HepG2 (cell line): ENCODE results near the gene FUT1. TPM values are rescaled to one million over a fixed set of nuclear protein-coding genes. Genes with fewer than 3 reads are reported as not detected.

ENCODE experiments used
- ATAC-seq: fragments of 200-7000 bp; cut with Tn5 transposase; 3 replicates; pipeline ENCODE4 v1.9.1; 2020; ENCODE audit warnings: mild to moderate bottlenecking, moderate library complexity
- BruUV-seq: library from RNA; stranded (reverse); fragments of 400-500 nt; replicated peaks from 2 replicates; lab custom pipeline; 2021; lab: Mats Ljungman, UMichigan
- CTCF ChIA-PET: fragments of 300-600 bp; formaldehyde crosslinking; extraction: SDS; loops from one replicate; lab custom pipeline; 2021; ENCODE audit warnings: low total read pairs, inconsistent platforms, low intra/inter-chr PET ratio; lab: Yijun Ruan, JAX
- POLR2A ChIA-PET: fragments of 350-600 bp; sonication (Branson Sonifier 250); formaldehyde crosslinking; loops from one replicate; lab custom pipeline; 2020; ENCODE audit warnings: antibody characterized with exemption, inconsistent platforms; lab: Yijun Ruan, JAX
- DNase-seq: peaks from one replicate; pipeline ENCODE4 v3.0.0-alpha.2; 2015; ENCODE audit warnings: low spot score
- FAIRE-seq: peaks from 3 replicates; lab custom pipeline; 2011; peaks lifted over from hg19 to GRCh38; lab: Jason Lieb, UNC
- H2AFZ ChIP-seq: one replicate; pipeline ENCODE4 v1.6.1; 2011; ENCODE audit warnings: low read length, inconsistent platforms
- H3K27ac ChIP-seq: fragments of 300-600 bp; 3 replicates; pipeline ENCODE4 v1.8.0; 2011; ENCODE audit warnings: mixed run types, mild to moderate bottlenecking, mixed read lengths, low read length, inconsistent platforms; ENCODE audit not compliant: insufficient read depth; ENCODE audit errors: extremely low read length
- H3K27me3 ChIP-seq, 2 experiments: fragments of 200-600 bp in 1 of 2; 2 replicates in 1 of 2; 3 replicates in 1 of 2; pipeline versions ENCODE4 v1.6.0 to v1.8.0; 2011; ENCODE audit warnings: low read length in 2 of 2, mild to moderate bottlenecking in 2 of 2, moderate library complexity in 2 of 2, inconsistent platforms in 1 of 2; ENCODE audit not compliant: insufficient read depth in 2 of 2, control insufficient read depth in 1 of 2
- H3K36me3 ChIP-seq, 2 experiments: fragments of 200-600 bp in 1 of 2; replicated peaks in 1 of 2; 2 replicates in 1 of 2; 3 replicates in 1 of 2; pipeline versions ENCODE4 v1.5.1 to v1.8.0; 2011; ENCODE audit warnings: low read length in 2 of 2, inconsistent platforms in 1 of 2; ENCODE audit not compliant: insufficient read depth in 2 of 2, control insufficient read depth in 1 of 2
- H3K4me1 ChIP-seq: 2 replicates; pipeline ENCODE4 v1.5.1; 2012; ENCODE audit warnings: low read length, inconsistent platforms; ENCODE audit not compliant: insufficient read depth
- H3K4me2 ChIP-seq: 2 replicates; pipeline ENCODE4 v1.6.0; 2011; ENCODE audit warnings: low read depth, low read length, inconsistent platforms
- H3K4me3 ChIP-seq, 3 experiments: fragments of 200-600 bp in 1 of 3; sonication (generic), shearing (Covaris generic) in 1 of 3; replicated peaks in 1 of 3; 2 replicates each; pipeline ENCODE4 v1.5.1; 2011 to 2016; ENCODE audit warnings: low read length in 3 of 3, inconsistent platforms in 2 of 3, low read depth in 2 of 3, mild to moderate bottlenecking in 2 of 3, control low read depth in 1 of 3, mixed read lengths in 1 of 3; ENCODE audit not compliant: insufficient read depth in 1 of 3
- H3K79me2 ChIP-seq: one replicate; pipeline ENCODE4 v1.6.1; 2011; ENCODE audit warnings: low read length, inconsistent platforms; ENCODE audit not compliant: insufficient read depth
- H3K9ac ChIP-seq: 2 replicates; pipeline ENCODE4 v1.6.0; 2011; ENCODE audit warnings: mild to moderate bottlenecking, low read depth, low read length, inconsistent platforms; ENCODE audit not compliant: insufficient read depth
- H3K9me3 ChIP-seq: 2 replicates; pipeline ENCODE4 v1.5.1; 2012; ENCODE audit warnings: mild to moderate bottlenecking, low read length
- H4K20me1 ChIP-seq: 2 replicates; pipeline ENCODE4 v1.6.0; 2011; ENCODE audit warnings: inconsistent platforms, mild to moderate bottlenecking, low read length, moderate library complexity; ENCODE audit not compliant: insufficient read depth
- ATAD3A ChIP-seq: sonication (generic); formaldehyde crosslinking; IDR thresholded peaks from 2 replicates; pipeline ENCODE4 v1.4.0; 2020; ENCODE audit warnings: missing genetic modification reagents
- DBP ChIP-seq: sonication (generic); formaldehyde crosslinking; IDR thresholded peaks from 2 replicates; pipeline ENCODE4 v1.4.0; 2020; ENCODE audit warnings: missing genetic modification reagents; ENCODE audit errors: not compliant biosample characterization
- GMEB1 ChIP-seq: sonication (generic); formaldehyde crosslinking; IDR thresholded peaks from 2 replicates; pipeline ENCODE4 v1.5.1; 2020; ENCODE audit warnings: missing genetic modification reagents, mild to moderate bottlenecking, borderline replicate concordance
- NFE2L1 ChIP-seq: sonication (generic); formaldehyde crosslinking; IDR thresholded peaks from 2 replicates; pipeline ENCODE4 v1.4.0; 2020; ENCODE audit warnings: missing genetic modification reagents, mild to moderate bottlenecking, borderline replicate concordance
- PHB2 ChIP-seq: fragments of 450-650 bp; IDR thresholded peaks from 2 replicates; pipeline ENCODE4 v1.6.1; 2018; ENCODE audit not compliant: partially characterized antibody
- PHF5A ChIP-seq: IDR thresholded peaks from one replicate; pipeline ENCODE4 v1.6.1; 2018; ENCODE audit warnings: low read depth, missing genetic modification reagents; ENCODE audit not compliant: unreplicated experiment
- RARG ChIP-seq: sonication (generic); formaldehyde crosslinking; IDR thresholded peaks from 2 replicates; pipeline ENCODE4 v1.4.0; 2020; ENCODE audit warnings: low read depth, mild to moderate bottlenecking, missing genetic modification reagents
- ZBTB20 ChIP-seq: sonication (generic); formaldehyde crosslinking; IDR thresholded peaks from 2 replicates; pipeline ENCODE4 v1.8.1; 2023; ENCODE audit warnings: missing genetic modification reagents, low read depth, mild to moderate bottlenecking, borderline replicate concordance
- ZNF18 ChIP-seq: sonication (generic); formaldehyde crosslinking; IDR thresholded peaks from 2 replicates; pipeline ENCODE4 v1.8.0; 2022; ENCODE audit warnings: mild to moderate bottlenecking, missing genetic modification reagents; ENCODE audit not compliant: insufficient replicate concordance
- ZNF275 ChIP-seq: sonication (generic); formaldehyde crosslinking; IDR thresholded peaks from 2 replicates; pipeline ENCODE4 v1.8.0; 2022; ENCODE audit warnings: missing genetic modification reagents, mild to moderate bottlenecking, inconsistent platforms, borderline replicate concordance
- ZNF280D ChIP-seq: sonication (generic); formaldehyde crosslinking; IDR thresholded peaks from 2 replicates; pipeline ENCODE4 v1.5.1; 2020; ENCODE audit warnings: mild to moderate bottlenecking, missing genetic modification reagents
- ZNF329 ChIP-seq: sonication (generic); formaldehyde crosslinking; IDR thresholded peaks from 2 replicates; pipeline ENCODE4 v1.9.0; 2021; ENCODE audit warnings: low read depth, mild to moderate bottlenecking, missing genetic modification reagents
- ZNF564 ChIP-seq: sonication (generic); formaldehyde crosslinking; IDR thresholded peaks from 2 replicates; pipeline ENCODE4 v1.8.1; 2023; ENCODE audit warnings: mild to moderate bottlenecking, missing genetic modification reagents
- ZSCAN5A ChIP-seq: sonication (generic); formaldehyde crosslinking; IDR thresholded peaks from 2 replicates; pipeline ENCODE4 v1.8.0; 2022; ENCODE audit warnings: mild to moderate bottlenecking, missing genetic modification reagents, borderline replicate concordance
- WGBS: methylation state at CpG from one replicate; pipeline ENCODE4 v1.1.6; 2017; ENCODE audit warnings: low lambda C conversion rate; 5-methylcytosine and 5-hydroxymethylcytosine counted together
- in situ Hi-C: cut with HindIII; loops from 2 replicates; pipeline ENCODE4 v1.10.0; 2017; ENCODE audit warnings: low pct_unique_long_range_greater_than_20kb; ENCODE audit not compliant: extremely low pct_ligation_motif_present
- intact Hi-C: fragments of 100-400 bp; cut with micrococcal nuclease; formaldehyde crosslinking; loops from one replicate; pipeline ENCODE4 v1.10.0; 2022; ENCODE audit not compliant: unreplicated experiment
- polyA plus RNA-seq, 8 experiments: library from polyadenylated mRNA; depleted of rRNA in 3 of 8; stranded (reverse) in 7 of 8; unstranded in 1 of 8; fragments of >200 nt; fragmentation: Illumina TruSeq in 4 of 8; extraction: Trizol in 4 of 8; gene quantifications; 2 replicates each; pipeline versions ENCODE4 v1.2.1 to v1.2.3, GENCODE V29; 2011 to 2016; ENCODE audit warnings: low read depth in 4 of 8, missing spikeins in 1 of 8, mixed read lengths in 1 of 8; ENCODE audit not compliant: insufficient read depth in 1 of 8
- total RNA-seq, 5 experiments: library from RNA; depleted of rRNA; stranded (reverse); fragments of >200 nt; fragmentation: Illumina TruSeq; extraction: Trizol; gene quantifications; 2 replicates each; pipeline ENCODE4 v1.2.3, GENCODE V29; 2016; ENCODE audit warnings: low read depth in 1 of 5

The FUT1 gene
- total and polyA plus RNA-seq, 2 of the 13 experiments (the other 11 are each of a cell fraction or from before 2014, with no cell fraction given) = 0.07 to 1.1 TPM

- peaks cover 29% of the 10 kb centered on the region for H3K4me1 ChIP-seq
- CTCF ChIA-PET = no interaction called here
- BruUV-seq = no TSS peak
- H2AFZ ChIP-seq = no peak overlapping the region
- no peak overlapping the region for H3K27ac ChIP-seq
- no peaks in the 10 kb centered on the region for H3K79me2 ChIP-seq
- TF ChIP-seq PHF5A (CRISPR knock-in tag) (no peak), ZNF275 (CRISPR knock-in tag) (no peak), PHB2 (no peak), GMEB1 (no peak), ATAD3A (no peak), ZNF280D (no peak), ZSCAN5A (CRISPR knock-in tag) (no peak), ZNF329 (no peak), NFE2L1 (CRISPR knock-in tag) (no peak), DBP (CRISPR knock-in tag) (no peak), RARG (no peak), ZNF564 (CRISPR knock-in tag) (no peak), ZNF18 (no peak), ZBTB20 (CRISPR knock-in tag) (no peak)
- H3K4me2 ChIP-seq = no peak overlapping the region
- no peaks in the 10 kb centered on the region for H4K20me1 ChIP-seq
- FAIRE-seq (no peak), ATAC-seq (no peak), DNase-seq (no peak)
- no peaks in the 10 kb centered on the region for H3K27me3 ChIP-seq
- H3K9ac ChIP-seq = no peak overlapping the region
- POLR2A ChIA-PET = interaction anchor here (0.7 to 2.3 kb wide), 2 partner anchors 10 kb away, joined by 3 to 53 read pairs; no protein-coding TSS in a partner anchor
- H3K36me3 ChIP-seq = no peaks in the 10 kb centered on the region
- no peak overlapping the region for H3K4me3 ChIP-seq
- no peaks in the 10 kb centered on the region for H3K9me3 ChIP-seq
- 70% methylated on average over 1 of the region's 7 CpGs for WGBS
- intact Hi-C loops = no loop called here
- in situ Hi-C loops = loop anchor here (5.0 kb wide), 1 partner anchor 40 kb away; the partner anchor contains the start of gene HSD17B14
These were observed 44.7 kb upstream of the FUT1 start for GRCh38 chr19:48797103-48797502.
